PC-3 (cell line): ENCODE results near the gene ANAPC2. TPM values are rescaled to one million over a fixed set of nuclear protein-coding genes. Genes with fewer than 3 reads are reported as not detected.

Experiments used
- ATAC-seq: fragments of 200-7000 bp; cut with Tn5 transposase; 2 replicates; pipeline ENCODE4 v1.9.1; 2020; ENCODE audit warnings: mild to moderate bottlenecking, moderate library complexity
- BruUV-seq: library from RNA; stranded (reverse); fragments of 400-500 nt; replicated peaks from 2 replicates; lab custom pipeline; 2021; lab: Mats Ljungman, UMichigan
- CTCF ChIA-PET: fragments of 300-600 bp; sonication (Branson Sonifier 250); formaldehyde crosslinking; loops from one replicate; lab custom pipeline; 2022; ENCODE audit warnings: antibody characterized with exemption; lab: Charles Lee
- POLR2A ChIA-PET: fragments of 300-600 bp; sonication (Branson Sonifier 250); formaldehyde crosslinking; loops from one replicate; lab custom pipeline; 2022; ENCODE audit warnings: antibody characterized with exemption; ENCODE audit not compliant: unreplicated experiment; lab: Charles Lee
- DNase-seq: peaks from one replicate; pipeline ENCODE4 v3.0.0-alpha.2; 2015
- H2AFZ ChIP-seq: fragments of 300-600 bp; sonication (generic); 2 replicates; pipeline ENCODE4 v1.6.0; 2016; ENCODE audit warnings: antibody characterized with exemption, low read length
- H3F3A ChIP-seq: fragments of 300-600 bp; sonication (generic); one replicate; pipeline ENCODE4 v1.6.0; 2017; ENCODE audit warnings: antibody characterized with exemption, low read length, control low read depth, mild to moderate bottlenecking; ENCODE audit not compliant: unreplicated experiment
- H3K27ac ChIP-seq: fragments of 300-600 bp; sonication (generic); 2 replicates; pipeline ENCODE4 v1.5.1; 2016; ENCODE audit warnings: mild to moderate bottlenecking, low read length
- H3K27me3 ChIP-seq: fragments of 300-600 bp; sonication (generic); 2 replicates; pipeline ENCODE4 v1.6.1; 2016; ENCODE audit warnings: low read length, mixed read lengths
- H3K36me3 ChIP-seq: fragments of 300-600 bp; sonication (generic); 2 replicates; pipeline ENCODE4 v1.6.1; 2016; ENCODE audit warnings: low read depth, mixed run types, low read length, mixed read lengths
- H3K4me1 ChIP-seq: fragments of 300-600 bp; sonication (generic); 2 replicates; pipeline ENCODE4 v1.5.1; 2016; ENCODE audit warnings: low read length; ENCODE audit not compliant: insufficient read depth
- H3K4me2 ChIP-seq: fragments of 300-600 bp; sonication (generic); 2 replicates; pipeline ENCODE4 v1.6.0; 2016; ENCODE audit warnings: low read length
- H3K4me3 ChIP-seq: fragments of 300-600 bp; sonication (generic); 2 replicates; pipeline ENCODE4 v1.5.1; 2016; ENCODE audit warnings: mild to moderate bottlenecking, low read length, mixed read lengths
- H3K79me2 ChIP-seq: fragments of 300-600 bp; sonication (generic); 2 replicates; pipeline ENCODE4 v1.6.1; 2017; ENCODE audit warnings: low read length, mixed read lengths
- H3K9ac ChIP-seq: fragments of 300-600 bp; sonication (generic); 2 replicates; pipeline ENCODE4 v1.6.0; 2016; ENCODE audit warnings: mild to moderate bottlenecking, low read length
- H3K9me2 ChIP-seq: fragments of 300-600 bp; sonication (generic); replicated peaks from 2 replicates; pipeline ENCODE4 v1.6.1; 2016; ENCODE audit warnings: mixed run types, low read length, mixed read lengths
- H3K9me3 ChIP-seq: fragments of 300-600 bp; sonication (generic); 2 replicates; pipeline ENCODE4 v1.6.1; 2016; ENCODE audit warnings: low read length, mixed read lengths
- H4K20me1 ChIP-seq: fragments of 300-600 bp; sonication (generic); 2 replicates; pipeline ENCODE4 v1.6.1; 2016; ENCODE audit warnings: low read length, mixed read lengths
- CTCF ChIP-seq: fragments of 300-600 bp; sonication (generic); conservative IDR thresholded peaks from 2 replicates; pipeline ENCODE4 v1.5.1; 2017; ENCODE audit warnings: antibody characterized with exemption, low read depth, mild to moderate bottlenecking, low read length
- EZH2 ChIP-seq: fragments of 300-600 bp; sonication (generic); IDR thresholded peaks from one replicate; pipeline ENCODE4 v1.6.1; 2017; ENCODE audit warnings: antibody characterized with exemption, mild to moderate bottlenecking, low read length; ENCODE audit not compliant: unreplicated experiment
- EZH2phosphoT487 ChIP-seq: fragments of 300-600 bp; sonication (generic); IDR thresholded peaks from 2 replicates; pipeline ENCODE4 v1.6.1; 2018; ENCODE audit warnings: mild to moderate bottlenecking, antibody characterized with exemption, low read length, borderline replicate concordance
- intact Hi-C: fragments of 100-400 bp; cut with micrococcal nuclease; formaldehyde crosslinking; loops from 2 replicates; pipeline ENCODE4 v1.9.0; 2023
- total RNA-seq: library from RNA; depleted of rRNA; stranded (reverse); fragments of >200 nt; gene quantifications from 2 replicates; pipeline ENCODE4 v1.2.3, GENCODE V29; 2014

The ANAPC2 gene
- total RNA-seq, 1 experiment from 2014 or later: 21.6 TPM

GRCh38 chr9:137167747-137168572 is 20.4 kb downstream of the ANAPC2 start:
- no TSS peak for BruUV-seq
- intact Hi-C loops: no loop called here
- no peaks in the 10 kb centered on the region for H3K9me2 ChIP-seq
- peaks cover 12% of the 10 kb centered on the region for H3K27me3 ChIP-seq
- no peaks in the 10 kb centered on the region for H3K9me3 ChIP-seq
- no peaks in the 10 kb centered on the region for H4K20me1 ChIP-seq
- H3K27ac ChIP-seq: no peak overlapping the region
- DNase-seq: no peak
- H3K4me3 ChIP-seq: peak overlapping the region; percentile 48; the same call in 1 of the 2 replicates
- no peaks in the 10 kb centered on the region for H3K36me3 ChIP-seq
- no peak overlapping the region for H2AFZ ChIP-seq
- POLR2A ChIA-PET: no interaction called here
- H3F3A ChIP-seq: no peaks in the 10 kb centered on the region
- no peak overlapping the region for H3K9ac ChIP-seq
- CTCF ChIA-PET: no interaction called here
- peak overlapping the region; percentile 84 for H3K4me2 ChIP-seq
- TF ChIP-seq CTCF (no peak), EZH2 (no peak), EZH2phosphoT487 (no peak)
- H3K4me1 ChIP-seq: no peaks in the 10 kb centered on the region
- peak; percentile 10 for ATAC-seq
- H3K79me2 ChIP-seq: no peaks in the 10 kb centered on the region

- peaks cover 12% of the 10 kb centered on the region for H3K27me3 ChIP-seq
Observed at GRCh38 chr9:137167277-137167746, 21.0 kb downstream of the ANAPC2 start.

More at GRCh38 chr9:137167277-137167746, 21.0 kb downstream of the ANAPC2 start:
- CTCF ChIA-PET: no interaction called here
- H3K27ac ChIP-seq: no peak overlapping the region
- H3K4me3 ChIP-seq: no peak overlapping the region
- H3K4me1 ChIP-seq: no peaks in the 10 kb centered on the region
- ATAC-seq: no peak
- no peak overlapping the region for H2AFZ ChIP-seq
- H4K20me1 ChIP-seq: no peaks in the 10 kb centered on the region
- H3K9ac ChIP-seq: no peak overlapping the region
- peak overlapping the region; percentile 84 for H3K4me2 ChIP-seq
- no peaks in the 10 kb centered on the region for H3F3A ChIP-seq
- H3K9me2 ChIP-seq: no peaks in the 10 kb centered on the region
- no peaks in the 10 kb centered on the region for H3K36me3 ChIP-seq
- BruUV-seq: no TSS peak
- no peaks in the 10 kb centered on the region for H3K9me3 ChIP-seq
- TF ChIP-seq CTCF (no peak), EZH2phosphoT487 (no peak), EZH2 (no peak)
- H3K79me2 ChIP-seq: no peaks in the 10 kb centered on the region
- intact Hi-C loops: no loop called here
- no peak for DNase-seq
- POLR2A ChIA-PET: no interaction called here
